Mesodermal cell (in vitro differentiated cells): ENCODE measurements around the gene MOB2.
"Not testable (repeated sequence)": the region's sequence is repeated elsewhere in the genome, so short reads cannot be mapped to it uniquely, and the experiment has no call there.

Experiments used
- H3K27ac ChIP-seq: 2 replicates; pipeline ENCODE4 v1.7.0; 2013; ENCODE audit warnings: mild to moderate bottlenecking, low read depth, low read length, moderate library complexity; ENCODE audit not compliant: severe bottlenecking
- H3K36me3 ChIP-seq: 2 replicates; pipeline ENCODE4 v1.7.1; 2013; ENCODE audit warnings: mild to moderate bottlenecking, low read length, moderate library complexity; ENCODE audit not compliant: control insufficient read depth, insufficient read depth
- H3K4me1 ChIP-seq: one replicate; pipeline ENCODE4 v1.7.1; 2013; ENCODE audit warnings: mild to moderate bottlenecking, low read length; ENCODE audit not compliant: insufficient read depth, control insufficient read depth, poor library complexity, severe bottlenecking
- H3K4me3 ChIP-seq: 2 replicates; pipeline ENCODE4 v1.7.0; 2013; ENCODE audit warnings: low read length, control low read depth, mild to moderate bottlenecking; ENCODE audit not compliant: insufficient read depth, poor library complexity, severe bottlenecking; ENCODE audit errors: extremely low read depth
- H3K9me3 ChIP-seq: 2 replicates; pipeline ENCODE4 v1.7.1; 2013; ENCODE audit warnings: mild to moderate bottlenecking, low read length, moderate library complexity; ENCODE audit not compliant: control insufficient read depth
- whole genome bisulfite sequencing, 2 experiments: methylation state at CpG; one replicate each; pipeline ENCODE4 v1.1.5; 2013; ENCODE audit warnings: missing lambda C conversion rate in 2 of 2; ENCODE audit not compliant: insufficient coverage in 2 of 2; 5-methylcytosine and 5-hydroxymethylcytosine counted together

Gene MOB2

GRCh38 chr11:1517117-1518005, 30.8 kb upstream of the MOB2 start:
- WGBS, 2 experiments, result 89 to 91% methylated on average over 22 to 26 of the region's 28 CpGs
- Histone ChIP-seq H3K9me3 (no peaks in the 10 kb centered on the region), H3K27ac (no peak overlapping the region), H3K4me3 (no peak overlapping the region), H3K4me1 (no peaks in the 10 kb centered on the region), H3K36me3 (no peaks in the 10 kb centered on the region)

- WGBS, 2 experiments, result 88 to 89% methylated on average over 17 to 18 of the region's 19 CpGs
- H3K36me3 ChIP-seq, result no peaks in the 10 kb centered on the region
- no peaks in the 10 kb centered on the region for H3K9me3 ChIP-seq
- no peak overlapping the region for H3K27ac ChIP-seq
- H3K4me3 ChIP-seq, result no peak overlapping the region
- no peaks in the 10 kb centered on the region for H3K4me1 ChIP-seq
These were observed 29.9 kb upstream of the MOB2 start for GRCh38 chr11:1516273-1517067.

- H3K4me3 ChIP-seq, result no peak overlapping the region
- WGBS, 2 experiments, result 45 to 50% methylated on average over 23 to 36 of the region's 36 CpGs
- no peak overlapping the region for H3K27ac ChIP-seq
- no peaks in the 10 kb centered on the region for H3K4me1 ChIP-seq
- no peaks in the 10 kb centered on the region for H3K9me3 ChIP-seq
- H3K36me3 ChIP-seq, result no peaks in the 10 kb centered on the region
These were observed 28.8 kb upstream of the MOB2 start for GRCh38 chr11:1515082-1516060.

GRCh38 chr11:1514336-1515061, 27.9 kb upstream of the MOB2 start:
- Histone ChIP-seq H3K4me1 (no peaks in the 10 kb centered on the region), H3K27ac (no peak overlapping the region), H3K4me3 (no peak overlapping the region), H3K9me3 (no peaks in the 10 kb centered on the region), H3K36me3 (no peaks in the 10 kb centered on the region)
- WGBS, 2 experiments, result 92 to 94% methylated on average over 28 of the region's 31 CpGs

DNA sequence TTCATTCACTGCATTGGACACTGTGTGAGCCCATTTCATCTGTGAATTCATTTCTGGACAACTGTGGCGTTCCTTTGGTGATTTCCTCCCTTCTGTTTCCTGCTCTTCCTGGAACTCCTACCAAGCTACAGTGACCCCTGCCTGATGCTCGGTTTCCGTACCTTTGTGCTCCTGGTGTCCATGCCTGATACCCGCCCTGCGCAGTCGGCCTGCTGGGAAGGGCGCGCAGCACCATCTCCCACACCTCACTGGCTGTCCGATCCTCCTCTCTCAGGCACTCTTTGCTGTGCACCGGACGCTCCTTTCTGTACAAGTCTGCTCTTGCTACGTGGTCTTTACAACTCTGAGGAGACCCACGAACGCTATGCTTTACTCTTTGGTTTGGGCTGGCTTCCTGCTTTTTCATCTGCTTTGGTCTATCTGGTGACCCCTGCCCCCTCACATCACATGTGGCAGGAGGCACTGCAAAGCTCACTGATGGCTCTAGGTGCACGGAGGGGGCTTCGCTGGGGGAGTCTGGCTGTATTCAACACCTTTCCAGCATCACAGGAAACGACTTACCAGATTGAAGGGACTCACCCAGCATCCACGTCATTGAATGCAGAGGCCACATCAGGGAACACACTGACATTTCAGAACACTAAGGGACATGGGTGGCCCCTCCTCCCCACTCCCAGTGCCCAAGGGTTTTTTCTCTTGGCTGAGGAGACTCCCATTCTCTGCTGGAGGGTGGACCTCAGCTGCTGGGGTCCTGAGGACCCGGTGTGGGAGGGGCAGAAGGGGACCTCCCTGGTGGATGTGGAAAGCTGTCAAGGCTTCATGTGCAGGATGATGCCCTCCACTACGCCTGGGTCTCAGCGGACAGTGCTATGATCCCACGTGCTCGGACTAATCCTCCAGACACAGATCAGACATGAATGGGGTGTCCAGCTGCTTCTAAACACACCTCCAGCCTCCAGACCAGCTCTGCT, 27.0 kb upstream of the MOB2 start:
- 94 to 97% methylated on average over 22 to 23 of the region's 23 CpGs for WGBS, 2 experiments

DNA sequence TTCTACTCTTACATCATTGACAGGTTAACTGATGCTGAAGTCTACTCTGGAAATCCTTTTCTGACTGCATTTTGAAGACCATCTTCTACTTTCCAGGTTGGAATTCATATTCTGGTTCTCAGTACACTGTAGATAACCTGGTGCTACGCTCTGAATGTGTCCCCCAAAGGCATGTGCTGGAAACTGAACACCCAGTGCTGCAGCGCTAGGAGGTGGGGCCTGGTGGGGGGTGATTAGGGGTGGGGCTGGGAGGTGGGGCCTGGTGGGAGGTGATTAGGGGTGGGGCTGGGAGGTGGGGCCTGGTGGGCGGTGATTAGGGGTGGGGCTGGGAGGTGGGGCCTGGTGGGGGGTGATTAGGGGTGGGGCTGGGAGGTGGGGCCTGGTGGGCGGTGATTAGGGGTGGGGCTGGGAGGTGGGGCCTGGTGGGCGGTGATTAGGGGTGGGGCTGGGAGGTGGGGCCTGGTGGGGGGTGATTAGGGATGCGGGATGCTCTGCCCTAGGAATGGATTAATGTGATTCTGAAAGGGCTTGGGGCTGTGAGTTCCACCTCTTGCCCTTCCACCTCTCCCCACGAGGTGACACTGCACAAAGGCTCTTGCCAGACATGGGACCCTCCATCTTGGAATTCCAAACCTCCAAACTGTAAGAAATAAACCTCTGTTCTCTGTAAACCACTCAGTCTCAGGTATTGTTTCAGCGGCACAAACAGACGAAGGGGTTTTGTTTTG, 26.1 kb upstream of the MOB2 start:
- H3K4me1 ChIP-seq, H3K36me3 ChIP-seq, H3K4me3 ChIP-seq, H3K9me3 ChIP-seq, H3K27ac ChIP-seq: not testable (repeated sequence)
- WGBS, 2 experiments, result 20 to 94% methylated on average over 1 to 2 of the region's 9 CpGs

More for the DNA sequence above, 27.0 kb upstream of the MOB2 start:
- Histone ChIP-seq H3K9me3 (no peaks in the 10 kb centered on the region), H3K27ac (no peak overlapping the region), H3K36me3 (no peaks in the 10 kb centered on the region), H3K4me3 (no peak overlapping the region), H3K4me1 (peaks cover 2% of the 10 kb centered on the region)

DNA sequence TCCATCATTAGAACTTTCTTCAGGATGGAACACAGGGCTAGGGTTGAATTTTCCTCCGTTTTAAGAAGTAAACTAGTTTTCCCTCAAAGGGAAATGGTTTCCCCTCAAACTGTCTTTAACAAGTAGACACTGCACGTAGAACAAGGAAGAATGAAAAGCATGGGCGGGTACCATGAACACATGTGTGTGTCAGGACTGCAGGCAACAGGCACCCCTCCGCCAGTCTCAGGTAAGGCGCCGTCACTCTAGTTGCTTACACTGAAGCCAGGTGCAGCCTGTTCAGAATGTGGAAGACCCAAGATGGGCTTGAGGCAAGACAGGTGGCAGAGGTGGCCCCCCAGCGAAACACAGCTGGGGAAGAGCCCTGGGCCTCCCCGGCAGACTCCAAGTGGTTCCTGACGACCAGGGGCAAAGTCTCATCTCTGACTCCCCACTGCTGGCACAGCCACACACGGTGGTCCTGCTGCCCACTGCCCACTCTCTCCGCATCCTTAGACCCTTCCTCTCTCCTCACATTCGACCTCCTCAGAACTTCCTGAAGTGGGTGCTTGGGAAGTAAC, 25.4 kb upstream of the MOB2 start:
- Histone ChIP-seq H3K36me3 (no peaks in the 10 kb centered on the region), H3K4me1 (peaks cover 9% of the 10 kb centered on the region), H3K4me3 (no peak overlapping the region), H3K27ac (no peak overlapping the region), H3K9me3 (no peaks in the 10 kb centered on the region)
- 89 to 91% methylated on average over 10 to 11 of the region's 12 CpGs for WGBS, 2 experiments

GRCh38 chr11:1510928-1511327, 24.3 kb upstream of the MOB2 start:
- Histone ChIP-seq H3K36me3 (no peaks in the 10 kb centered on the region), H3K4me3 (no peak overlapping the region), H3K27ac (peak overlapping the region; percentile 23), H3K9me3 (no peaks in the 10 kb centered on the region), H3K4me1 (peaks cover 9% of the 10 kb centered on the region)
- 74 to 76% methylated on average over 8 to 10 of the region's 11 CpGs for WGBS, 2 experiments
